ENCODE results near the gene LIMS1.
A peak's percentile ranks its signal among the peaks of the same experiment; 100 is the strongest.
"Not testable (repeated sequence)": the region's sequence is repeated elsewhere in the genome, so short reads cannot be mapped to it uniquely, and the experiment has no call there.

LIMS1 gene

DNA sequence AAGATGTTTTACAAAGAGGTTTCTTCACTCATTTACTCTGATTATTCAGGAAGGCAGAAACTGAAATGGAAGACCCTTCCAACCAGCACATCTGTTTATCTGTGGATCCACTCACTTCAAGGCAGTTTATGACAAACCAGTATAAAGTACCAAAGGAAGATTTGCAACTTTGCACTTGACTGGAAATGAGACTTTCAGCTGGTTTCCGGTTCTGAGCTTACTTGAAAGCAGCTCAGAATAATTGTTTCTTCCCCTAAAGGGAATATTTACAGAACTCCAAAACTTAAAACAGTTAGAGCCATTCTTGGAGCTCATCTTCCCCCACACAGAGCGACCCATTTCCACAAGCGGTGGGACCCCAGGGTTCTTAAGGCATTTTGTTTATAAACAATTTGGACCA, 129.8 kb downstream of the LIMS1 start:
- DNase-seq (ENCODE audit: low read depth in 2 of 2) = not testable (repeated sequence)

DNA sequence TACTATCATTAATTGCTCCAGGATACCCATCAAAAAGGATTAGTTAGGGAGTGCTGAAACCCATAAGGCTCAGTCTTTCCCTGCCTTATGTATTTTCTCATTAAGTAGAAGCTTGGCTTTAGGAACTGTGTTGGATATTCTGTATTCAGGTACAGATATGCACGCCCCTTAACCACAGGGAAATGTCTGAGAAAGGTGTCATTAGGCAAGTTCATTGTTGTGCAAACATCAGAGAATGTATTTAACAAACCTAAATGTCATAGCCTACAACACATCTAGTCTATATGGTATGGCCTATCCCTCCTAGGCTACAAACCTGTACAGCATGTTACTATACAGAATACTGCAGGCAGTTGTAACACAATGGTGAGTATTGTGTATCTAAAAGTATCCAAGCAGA, 130.7 kb downstream of the LIMS1 start:
- DNase-seq (ENCODE audit: low read depth in 2 of 2) = not testable (repeated sequence)

DNA sequence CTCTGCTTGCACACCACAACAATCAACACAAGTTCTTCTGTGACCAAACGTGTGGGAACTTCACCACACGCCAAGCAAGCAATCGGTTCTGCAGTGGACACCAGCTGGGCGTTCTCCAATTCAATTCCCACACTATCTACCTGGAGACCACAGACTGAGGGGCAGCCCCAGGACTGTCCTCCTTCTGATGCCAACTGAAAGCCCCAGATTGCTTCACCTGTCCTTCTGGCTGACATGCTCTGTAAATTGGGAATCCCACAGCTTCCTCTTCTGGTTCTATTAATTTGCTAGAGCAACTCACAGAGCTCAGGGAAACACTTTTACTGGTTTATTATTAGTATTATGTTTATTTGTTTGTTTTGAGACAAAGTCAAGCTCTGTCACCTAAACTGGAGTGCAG, 131.7 kb downstream of the LIMS1 start:
- not testable (repeated sequence) for DNase-seq (ENCODE audit: low read depth in 2 of 2)

DNA sequence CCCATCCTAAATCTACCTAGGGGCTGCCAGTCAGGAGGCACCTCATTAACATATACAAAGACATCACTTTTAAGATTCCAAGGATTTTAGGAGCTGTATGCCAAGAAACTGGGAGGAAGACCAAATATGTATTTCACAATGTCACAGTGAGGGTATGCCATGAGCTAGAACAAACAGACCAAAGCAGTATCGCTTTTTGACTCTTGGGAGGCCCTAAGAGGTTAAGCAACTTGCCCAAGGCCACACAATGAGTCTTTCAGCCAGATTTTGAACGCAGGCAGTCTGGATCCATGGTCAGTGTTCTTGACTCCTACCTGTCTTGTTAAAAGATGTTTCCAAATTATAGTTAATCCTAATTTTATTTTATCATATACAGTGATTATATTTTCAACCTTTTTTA, 132.9 kb downstream of the LIMS1 start:
- not testable (repeated sequence) for DNase-seq (ENCODE audit: low read depth in 2 of 2)

DNA sequence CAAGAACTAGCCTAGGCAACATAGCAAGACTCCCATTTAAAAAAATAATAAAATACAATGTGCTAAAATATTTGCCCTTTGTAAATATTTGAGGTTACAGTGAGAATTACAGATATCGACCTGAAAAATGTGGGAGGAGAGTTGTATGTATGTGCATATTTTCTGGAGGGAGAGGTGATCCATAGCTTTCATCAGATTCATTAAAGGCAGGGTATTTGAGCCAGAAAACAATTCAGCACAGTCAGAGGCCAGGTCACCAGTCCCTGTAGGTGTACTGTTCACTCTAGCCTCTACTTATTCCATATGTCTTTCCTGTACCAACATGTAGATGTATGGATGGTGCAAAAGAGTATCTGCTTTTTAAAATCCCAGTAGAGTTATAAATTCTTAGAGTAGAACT, 136.0 kb downstream of the LIMS1 start:
- DNase-seq (ENCODE audit: low read depth in 2 of 2) = not testable (repeated sequence)

DNA sequence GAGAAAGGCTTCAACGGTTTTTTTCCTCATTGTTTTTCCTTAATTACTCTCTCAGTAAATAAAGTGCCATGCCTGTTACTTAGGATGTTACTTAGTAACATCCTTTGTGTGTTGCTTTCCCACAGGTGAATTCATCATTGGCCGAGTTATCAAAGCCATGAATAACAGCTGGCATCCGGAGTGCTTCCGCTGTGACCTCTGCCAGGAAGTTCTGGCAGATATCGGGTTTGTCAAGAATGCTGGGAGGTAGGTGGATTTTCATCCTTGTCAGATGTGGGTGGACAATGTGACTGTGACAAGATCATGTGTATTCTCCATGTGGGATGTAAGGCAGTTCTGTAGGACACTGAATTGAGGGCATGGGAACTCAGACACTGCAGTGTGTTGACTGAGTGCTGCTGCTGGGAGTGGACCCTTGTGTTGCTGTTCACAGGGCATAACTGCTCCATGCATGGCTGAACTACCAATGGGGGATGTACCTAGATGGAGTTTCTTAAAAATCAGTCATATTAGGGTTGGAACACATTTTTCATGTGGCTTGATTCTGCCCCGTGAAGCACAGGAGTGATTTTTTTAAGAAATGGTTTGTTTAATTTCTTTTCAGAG, 138.0 kb downstream of the LIMS1 start:
- not testable (repeated sequence) for DNase-seq (ENCODE audit: low read depth in 2 of 2)

DNA sequence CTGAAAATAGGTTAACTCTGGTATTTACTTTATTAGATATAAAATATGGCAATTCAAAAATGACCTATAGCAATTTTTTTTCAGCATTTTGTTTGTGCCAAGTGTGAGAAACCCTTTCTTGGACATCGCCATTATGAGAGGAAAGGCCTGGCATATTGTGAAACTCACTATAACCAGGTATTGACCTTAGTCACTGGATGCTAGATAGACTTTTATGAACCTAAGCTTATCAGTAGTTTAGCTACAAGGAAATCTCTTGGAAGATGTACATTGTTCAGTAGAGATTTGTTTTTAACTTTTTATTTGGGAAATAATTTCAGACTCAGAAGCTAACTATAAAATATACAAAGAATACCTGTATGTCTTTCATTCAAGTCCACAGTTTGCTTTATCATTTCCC, 142.3 kb downstream of the LIMS1 start:
- DNase-seq (ENCODE audit: low read depth in 2 of 2) = not testable (repeated sequence)

DNA sequence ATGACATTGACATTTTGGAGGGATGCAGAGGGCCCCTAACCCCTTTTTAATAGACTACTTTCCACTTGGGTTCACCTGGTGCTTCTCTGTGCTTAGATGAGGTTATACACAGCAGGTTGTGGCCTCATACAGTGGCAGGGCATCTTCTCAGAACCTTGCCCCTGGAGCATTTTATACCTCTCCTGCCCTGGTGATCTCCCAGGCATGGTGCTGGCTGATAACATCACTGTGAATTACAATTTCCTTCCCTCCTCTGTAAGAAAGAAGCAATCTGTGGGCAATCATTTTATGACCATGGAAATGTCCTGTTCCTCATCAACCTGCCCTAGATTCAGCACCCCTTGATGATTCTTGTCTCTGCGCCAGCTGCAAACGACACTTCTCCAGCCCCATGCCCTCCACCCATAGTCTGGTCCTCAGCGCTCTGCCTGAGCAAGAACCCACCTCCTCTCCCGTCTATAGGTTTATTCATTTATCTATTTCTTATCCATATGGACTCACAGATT, 143.0 kb downstream of the LIMS1 start:
- DNase-seq (ENCODE audit: low read depth in 2 of 2) = not testable (repeated sequence)

DNA sequence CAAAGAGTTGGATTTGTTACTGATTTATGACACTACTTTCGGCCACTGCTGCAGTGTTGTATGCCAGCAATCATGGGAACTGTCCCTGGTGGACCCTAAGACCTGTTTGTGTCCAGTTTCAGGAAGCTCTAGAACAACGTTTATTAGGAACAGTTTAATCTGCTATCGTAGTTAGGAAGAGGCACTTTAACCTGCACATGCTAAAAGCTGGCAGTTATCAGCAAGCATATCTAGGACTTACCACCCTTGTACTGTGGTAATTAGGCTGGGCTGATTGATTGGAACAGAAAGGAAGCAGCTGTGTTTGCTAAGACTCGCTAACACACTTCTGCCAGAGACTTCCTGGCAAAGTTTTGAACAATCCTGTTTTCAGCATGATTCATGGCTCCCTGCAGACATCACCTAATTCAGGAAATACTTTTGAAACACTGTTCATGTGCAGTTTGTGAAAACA, 144.0 kb downstream of the LIMS1 start:
- not testable (repeated sequence) for DNase-seq (ENCODE audit: low read depth in 2 of 2)

DNA sequence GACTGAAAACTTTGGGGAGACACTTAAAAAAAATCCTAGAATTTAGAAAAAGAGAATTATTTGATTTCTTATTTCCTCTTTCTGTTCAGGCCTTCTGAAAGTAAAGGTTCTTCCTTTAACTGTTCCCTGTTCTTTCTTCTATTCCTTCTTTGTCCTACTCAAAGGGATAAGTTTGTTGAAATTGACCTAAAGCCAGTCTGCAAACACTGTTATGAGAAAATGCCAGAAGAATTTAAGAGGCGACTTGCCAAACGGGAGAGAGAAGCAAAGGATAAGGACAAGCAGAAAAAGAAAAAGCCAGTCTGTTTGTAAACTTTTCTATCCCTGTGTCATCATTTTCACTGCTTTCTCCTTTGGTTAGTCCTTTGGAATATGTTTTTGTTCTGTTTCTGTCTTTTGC, 146.5 kb downstream of the LIMS1 start:
- not testable (repeated sequence) for DNase-seq (ENCODE audit: low read depth in 2 of 2)

DNA sequence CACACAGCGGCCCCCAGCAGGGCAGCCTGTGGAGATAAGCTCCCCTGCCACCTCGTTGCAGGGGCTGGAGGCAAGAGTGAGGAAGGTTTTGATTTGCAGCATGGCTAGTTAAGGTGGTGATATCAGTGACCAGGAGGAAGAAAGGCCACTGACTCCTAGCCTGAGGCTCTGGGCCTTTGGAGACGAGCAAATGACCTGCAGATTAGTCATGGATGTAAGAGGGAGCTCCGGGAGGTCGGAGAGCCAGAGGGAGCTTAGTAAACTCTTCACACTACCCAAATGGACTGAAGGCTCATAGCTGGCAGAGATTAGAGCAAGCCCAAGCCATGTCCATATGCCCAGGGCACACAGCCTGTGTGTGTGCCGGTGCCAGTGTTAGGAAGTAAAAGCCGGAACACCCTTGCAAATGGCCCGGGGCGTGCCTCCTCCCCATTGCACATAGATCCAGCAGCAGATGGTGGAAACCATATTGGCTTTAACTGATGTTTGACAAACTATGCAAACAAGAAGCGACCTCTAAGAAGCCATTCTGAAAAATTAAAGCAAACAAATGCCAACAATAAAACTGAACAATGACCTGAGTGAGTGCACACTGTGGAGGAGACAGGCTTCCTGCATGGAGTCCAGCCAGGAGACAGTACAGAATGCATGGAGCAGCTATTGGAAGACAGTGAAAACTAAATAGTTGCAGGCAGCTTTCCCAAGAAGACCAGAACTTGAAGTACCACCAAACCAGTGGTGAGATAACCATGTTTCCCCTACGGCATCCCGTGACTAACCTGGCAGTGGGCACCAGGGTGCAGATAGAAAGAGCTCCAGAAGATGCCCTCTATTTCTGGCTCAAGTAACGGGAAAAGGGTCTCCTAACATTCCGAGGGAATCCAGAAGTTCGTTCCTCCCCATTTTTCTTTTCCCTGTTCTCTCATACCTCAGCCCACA, 154.8 kb downstream of the LIMS1 start:
- DNase-seq (ENCODE audit: low read depth in 2 of 2) = not testable (repeated sequence)

DNA sequence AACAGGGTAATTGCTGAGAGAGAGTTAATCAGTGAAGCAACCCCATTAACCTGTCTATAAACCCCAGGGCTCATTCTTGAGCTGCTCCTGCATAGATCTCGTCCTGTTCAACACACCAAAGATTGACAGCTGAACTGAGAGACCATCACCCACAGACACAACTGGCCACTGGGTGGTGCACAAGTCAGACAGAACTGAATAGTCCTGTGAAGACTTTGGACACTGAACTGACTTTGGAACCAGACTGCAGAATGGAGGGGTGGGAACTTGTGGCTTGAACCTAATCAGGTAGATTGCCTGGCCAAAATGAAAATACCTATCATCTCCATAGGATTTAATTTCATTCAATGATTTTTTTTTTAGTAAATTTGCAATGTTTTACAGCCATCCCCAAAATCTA, 155.7 kb downstream of the LIMS1 start:
- not testable (repeated sequence) for DNase-seq (ENCODE audit: low read depth in 2 of 2)

DNA sequence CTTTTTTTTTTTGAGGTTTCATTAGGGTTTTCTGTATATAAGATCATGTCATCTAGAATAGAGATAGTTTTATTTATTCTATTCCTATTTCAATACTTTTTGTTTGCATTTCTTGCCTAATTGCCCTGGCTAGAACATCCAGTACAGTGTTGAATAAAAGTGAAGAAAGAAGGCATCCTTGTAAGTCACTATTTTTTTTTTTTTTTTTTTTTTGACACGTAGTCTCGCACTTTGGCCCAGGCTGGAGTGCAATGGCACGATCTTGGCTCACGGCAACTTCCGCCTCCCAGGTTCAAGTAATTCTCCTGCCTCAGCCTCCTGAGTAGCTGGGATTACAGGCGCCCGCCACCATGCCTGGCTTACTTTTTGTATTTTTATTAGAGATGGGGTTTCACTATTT, 157.2 kb downstream of the LIMS1 start:
- DNase-seq (ENCODE audit: low read depth in 2 of 2) = no peak

DNA sequence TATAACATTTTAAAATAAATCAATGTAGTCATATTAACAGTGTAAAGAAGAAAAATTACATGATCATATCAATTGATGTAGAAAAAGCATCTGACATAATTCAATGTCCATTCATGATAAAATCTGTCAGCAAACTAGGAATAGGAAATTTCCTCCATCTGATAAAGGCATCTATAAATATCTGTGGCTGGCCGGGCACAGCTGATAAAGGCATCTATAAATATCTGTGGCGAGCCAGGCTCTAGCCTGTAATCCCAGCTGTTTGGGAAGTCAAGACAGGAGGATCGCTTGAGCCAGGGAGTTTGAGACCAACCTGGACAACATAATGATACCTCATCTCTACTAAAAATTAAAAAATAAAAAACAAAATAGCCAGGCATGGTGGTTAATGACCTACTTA, 166.9 kb downstream of the LIMS1 start:
- no peak for DNase-seq (ENCODE audit: low read depth in 2 of 2)

DNA sequence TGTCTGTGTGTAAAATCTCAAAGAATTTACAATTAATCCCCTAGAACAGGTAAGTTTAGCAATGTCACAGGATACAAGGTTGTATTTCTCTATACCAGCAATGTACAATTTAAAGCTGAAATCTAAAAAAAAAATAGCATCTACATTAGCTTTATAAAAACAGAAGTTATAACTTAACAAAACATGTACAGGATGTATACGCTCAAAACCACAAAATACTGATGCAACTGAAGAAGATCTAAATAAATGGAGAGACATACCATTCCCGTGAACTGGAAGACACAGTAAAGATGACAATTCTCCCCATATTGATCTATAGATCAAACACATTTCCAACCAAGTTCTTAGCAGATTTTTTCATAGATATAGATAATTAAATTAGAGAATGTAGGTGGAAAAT, 167.5 kb downstream of the LIMS1 start:
- no peak for DNase-seq (ENCODE audit: low read depth in 2 of 2)

DNA sequence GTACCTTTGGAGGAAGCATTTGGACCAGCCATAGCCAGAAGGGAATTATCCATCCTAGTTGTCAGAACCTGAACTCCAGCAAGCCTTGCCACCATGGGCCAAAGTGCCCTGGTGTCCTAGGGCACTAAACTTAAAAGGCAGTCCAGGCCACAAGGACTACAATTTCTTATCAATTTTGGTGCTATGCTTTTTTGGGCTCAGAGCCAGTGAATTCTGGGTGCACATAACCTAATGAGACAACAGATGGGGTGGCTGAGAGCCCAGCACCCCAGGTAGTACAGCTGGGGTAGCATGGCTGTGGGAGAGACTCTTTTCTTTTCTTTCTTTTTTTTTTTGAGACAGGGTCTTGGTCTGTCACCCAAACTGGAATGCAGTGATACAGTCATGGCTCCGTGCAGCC, 170.6 kb downstream of the LIMS1 start:
- DNase-seq (ENCODE audit: low read depth in 2 of 2) = no peak

DNA sequence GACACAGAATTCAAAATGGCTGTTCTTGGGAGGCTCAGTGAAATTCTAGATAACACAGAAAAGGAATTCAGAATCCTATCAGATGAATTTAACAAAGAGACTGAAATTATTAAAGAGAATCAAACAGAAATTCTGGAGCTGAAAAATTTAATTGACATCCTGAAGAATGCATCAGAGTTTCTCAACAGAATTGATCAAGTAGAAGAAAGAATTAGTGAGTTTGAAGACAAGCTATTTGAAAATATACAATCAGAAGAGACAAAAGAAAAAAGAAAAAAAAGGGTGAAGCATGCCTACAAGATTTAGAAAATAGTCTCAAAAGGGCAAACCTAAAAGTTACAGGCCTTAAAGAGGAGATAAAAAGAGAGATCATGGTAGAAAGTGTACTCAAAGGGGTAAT, 173.0 kb downstream of the LIMS1 start:
- no peak for DNase-seq (ENCODE audit: low read depth in 2 of 2)

DNA sequence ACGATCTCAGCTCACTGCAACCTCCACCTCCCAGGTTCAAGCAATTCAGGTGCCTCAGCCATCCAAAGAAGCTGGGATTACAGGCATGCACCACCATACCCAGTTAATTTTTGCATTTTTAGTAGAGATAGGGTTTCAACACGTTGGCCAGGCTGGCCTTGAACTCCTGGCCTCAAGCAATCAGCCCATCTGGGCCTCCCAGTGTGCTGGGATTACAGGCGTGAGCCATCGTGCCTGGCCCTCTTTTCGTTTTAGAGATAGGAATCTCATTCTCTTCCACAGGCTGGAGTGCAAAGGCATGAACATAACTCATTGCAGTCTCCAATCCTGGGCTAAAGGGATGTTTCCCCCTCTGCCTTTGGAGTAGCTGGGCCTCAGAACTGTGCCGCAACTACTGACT, 182.7 kb downstream of the LIMS1 start:
- not testable (repeated sequence) for DNase-seq (ENCODE audit: low read depth in 2 of 2)

DNA sequence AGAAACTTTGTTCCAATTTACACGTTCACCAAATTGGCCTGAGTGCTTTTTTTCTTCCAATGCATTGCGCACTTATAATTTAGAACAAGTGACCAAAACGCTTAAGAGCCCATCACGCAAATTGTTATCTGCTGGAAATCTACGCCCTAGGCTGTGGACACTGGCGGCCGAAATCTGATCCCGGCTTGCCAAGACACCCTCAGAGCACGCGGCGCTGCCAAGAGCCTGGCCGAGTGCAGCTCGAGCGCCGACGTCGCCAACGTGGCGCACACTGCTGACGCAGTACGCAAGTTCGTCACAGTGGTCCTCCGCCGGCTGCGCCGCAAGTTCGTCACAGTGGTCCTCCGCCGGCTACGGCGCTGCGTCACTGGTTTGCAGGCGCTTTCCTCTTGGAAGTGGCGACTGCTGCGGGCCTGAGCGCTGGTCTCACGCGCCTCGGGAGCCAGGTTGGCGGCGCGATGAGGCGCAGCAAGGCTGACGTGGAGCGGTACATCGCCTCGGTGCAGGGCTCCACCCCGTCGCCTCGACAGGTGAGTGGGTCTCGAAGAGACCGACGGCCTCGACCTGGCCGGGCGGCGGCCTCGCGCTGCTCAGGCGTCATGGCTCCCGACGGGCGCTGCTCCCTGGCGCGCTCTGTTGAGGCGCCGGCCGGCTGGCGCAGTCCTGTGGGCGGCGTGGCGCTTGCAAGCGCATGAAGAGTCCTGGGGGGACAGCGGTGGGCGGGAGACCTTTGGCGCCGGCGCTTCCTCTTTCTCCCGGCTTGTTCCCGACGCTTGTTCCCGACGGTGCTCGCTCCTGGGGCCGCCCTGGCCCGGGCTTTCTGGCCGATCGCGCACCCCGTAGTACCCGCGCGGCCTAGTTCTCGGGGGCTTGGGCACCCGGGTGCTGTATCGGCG, 185.1 kb downstream of the LIMS1 start, which contains the start of gene RANBP2:
Gene RANBP2 (plus strand): TSS at position 334 of the 896 bp plus-strand sequence. CDS start 125 bp downstream, at position 459.
- DNase-seq (ENCODE audit: low read depth in 2 of 2) = peak; percentile 90

DNA sequence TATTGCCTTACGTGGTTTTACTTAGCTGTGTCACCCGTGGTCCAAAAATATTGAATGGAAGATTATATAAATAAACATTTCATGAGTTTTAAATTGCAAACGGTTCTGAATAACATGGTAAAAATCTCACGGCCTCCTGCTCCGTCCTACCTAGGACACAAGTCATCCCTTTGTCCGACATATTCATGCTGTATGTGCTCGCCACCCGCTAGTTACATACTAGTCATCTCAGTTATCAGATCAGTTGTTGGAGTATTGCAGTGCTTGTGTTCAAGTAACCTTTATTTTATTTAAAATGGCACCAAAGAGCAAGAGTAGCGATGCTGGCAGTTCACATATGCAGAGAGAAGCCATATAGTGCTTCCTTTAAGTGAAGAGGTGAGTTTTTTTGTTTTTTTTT, 191.8 kb downstream of the LIMS1 start:
- DNase-seq (ENCODE audit: low read depth in 2 of 2) = not testable (repeated sequence)

DNA sequence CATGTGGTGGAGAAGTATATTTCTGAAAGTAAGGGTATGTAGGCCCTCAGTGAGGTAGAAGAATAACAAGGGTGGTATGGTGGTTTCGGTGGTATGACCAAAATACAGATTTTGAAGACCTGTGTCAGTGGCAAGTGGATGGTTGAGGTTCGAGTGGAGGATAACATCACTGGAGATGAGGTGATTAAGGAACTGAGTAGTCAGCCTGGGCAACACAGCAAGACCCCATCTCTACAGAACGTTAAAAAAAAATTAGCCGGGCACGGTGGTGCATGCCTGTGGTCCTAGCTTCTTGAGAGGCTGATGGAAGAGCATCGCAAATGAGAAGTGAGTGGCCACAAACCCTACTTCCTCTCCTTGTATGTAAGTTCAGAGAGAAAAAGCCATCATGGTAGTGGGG, 200.4 kb downstream of the LIMS1 start:
- DNase-seq (ENCODE audit: low read depth in 2 of 2) = not testable (repeated sequence)
